B cell (primary cell): Measurements from ENCODE around the gene VSTM1. TPM values are rescaled to one million over a fixed set of nuclear protein-coding genes. Genes with fewer than 3 reads are reported as not detected.

Experiments
- ATAC-seq: fragments of 200-7000 bp; cut with Tn5 transposase; one replicate; pipeline ENCODE4 v1.10.0; 2021; ENCODE audit warnings: low read depth, mild to moderate bottlenecking, moderate number of reproducible peaks, moderate library complexity
- CTCF ChIA-PET: fragments of 350-600 bp; sonication (Branson Sonifier 250); formaldehyde crosslinking; loops from one replicate; lab custom pipeline; 2021; ENCODE audit warnings: antibody characterized with exemption, inconsistent platforms; lab: Charles Lee
- POLR2A ChIA-PET: fragments of 350-600 bp; sonication (Branson Sonifier 250); formaldehyde crosslinking; loops from one replicate; lab custom pipeline; 2021; ENCODE audit warnings: antibody characterized with exemption; lab: Charles Lee
- DNase-seq: peaks from one replicate; pipeline ENCODE4 v3.0.0; 2013
- H2AFZ ChIP-seq: 2 replicates; pipeline ENCODE4 v1.6.1; 2012; ENCODE audit warnings: mild to moderate bottlenecking, low read depth, low read length; ENCODE audit not compliant: insufficient read depth, poor library complexity, severe bottlenecking
- H3K27ac ChIP-seq, 2 donors: 1 replicate in 1 of 2; 2 replicates in 1 of 2; pipeline ENCODE4 v1.5.1; 2012 to 2013; ENCODE audit warnings: low read length in 2 of 2, mild to moderate bottlenecking in 2 of 2, moderate library complexity in 1 of 2
- H3K27me3 ChIP-seq, 4 experiments: fragments of 200-600 bp in 1 of 4; sonication (generic) in 1 of 4; replicated peaks in 1 of 4; 1 replicate in 2 of 4; 2 replicates in 2 of 4; pipeline versions ENCODE4 v1.6.1 to v1.7.0; 2013 to 2016; ENCODE audit warnings: low read length in 3 of 4, mild to moderate bottlenecking in 2 of 4, mixed read lengths in 1 of 4, moderate library complexity in 1 of 4; ENCODE audit not compliant: insufficient read depth in 4 of 4, control insufficient read depth in 3 of 4; ENCODE audit errors: control extremely low read depth in 1 of 4
- H3K36me3 ChIP-seq, 2 experiments: replicated peaks in 1 of 2; 1 replicate in 1 of 2; 2 replicates in 1 of 2; pipeline versions ENCODE4 v1.6.1 to v1.7.1; 2013; ENCODE audit warnings: low read length in 1 of 2; ENCODE audit not compliant: insufficient read depth in 2 of 2, control insufficient read depth in 1 of 2; ENCODE audit errors: control extremely low read depth in 1 of 2, extremely low read depth in 1 of 2
- H3K4me1 ChIP-seq, 2 donors: fragments of 200-600 bp in 1 of 2; sonication (generic) in 1 of 2; 1 replicate in 1 of 2; 2 replicates in 1 of 2; pipeline versions ENCODE4 v1.5.1 to v1.6.1; 2013 to 2017; ENCODE audit warnings: low read length in 2 of 2; ENCODE audit not compliant: control insufficient read depth in 2 of 2, insufficient read depth in 2 of 2
- H3K4me2 ChIP-seq: replicated peaks from 2 replicates; pipeline ENCODE3; 2012; ENCODE audit warnings: mild to moderate bottlenecking, low read depth, low read length; ENCODE audit not compliant: poor library complexity, severe bottlenecking
- H3K4me3 ChIP-seq, 5 experiments: fragments of 200-600 bp in 1 of 5; sonication (generic) in 1 of 5; 1 replicate in 3 of 5; 2 replicates in 2 of 5; pipeline versions ENCODE4 v1.5.1 to v1.7.0; 2011 to 2016; ENCODE audit warnings: low read length in 4 of 5, mild to moderate bottlenecking in 4 of 5, low read depth in 2 of 5, control low read depth in 1 of 5, moderate library complexity in 1 of 5; ENCODE audit not compliant: insufficient read depth in 1 of 5; ENCODE audit errors: control extremely low read depth in 1 of 5, extremely low read depth in 1 of 5
- H3K79me2 ChIP-seq: fragments of 200-600 bp; sonication (generic); one replicate; pipeline ENCODE4 v1.6.0; 2016; ENCODE audit warnings: low read length; ENCODE audit not compliant: control insufficient read depth, insufficient read depth
- H3K9ac ChIP-seq: fragments of 200-600 bp; sonication (generic); 2 replicates; pipeline ENCODE4 v1.6.1; 2017; ENCODE audit warnings: mild to moderate bottlenecking, low read length, moderate library complexity
- H3K9me3 ChIP-seq, 3 donors: one replicate each; pipeline versions ENCODE4 v1.6.1 to v1.7.1; 2013; ENCODE audit warnings: low read length in 2 of 3; ENCODE audit not compliant: control insufficient read depth in 2 of 3, insufficient read depth in 1 of 3; ENCODE audit errors: control extremely low read depth in 1 of 3
- H4K20me1 ChIP-seq: 2 replicates; pipeline ENCODE4 v1.6.0; 2012; ENCODE audit warnings: mild to moderate bottlenecking, low read length; ENCODE audit not compliant: insufficient read depth, control insufficient read depth, poor library complexity, severe bottlenecking
- H3K27ac Mint-ChIP-seq: one replicate; pipeline ENCODE4 v1.8.0; 2021; ENCODE audit warnings: mixed read lengths
- H3K27me3 Mint-ChIP-seq: one replicate; pipeline ENCODE4 v1.8.0; 2021; ENCODE audit warnings: mixed read lengths
- H3K4me1 Mint-ChIP-seq: one replicate; pipeline ENCODE4 v1.8.0; 2021; ENCODE audit warnings: mixed read lengths
- H3K4me3 Mint-ChIP-seq: one replicate; pipeline ENCODE4 v1.8.0; 2021; ENCODE audit warnings: mixed read lengths
- H3K9me3 Mint-ChIP-seq: one replicate; pipeline ENCODE4 v1.8.0; 2022; ENCODE audit warnings: mixed read lengths; ENCODE audit not compliant: insufficient read depth
- EZH2 ChIP-seq: IDR thresholded peaks from 2 replicates; pipeline ENCODE4 v1.6.1; 2012; ENCODE audit warnings: borderline replicate concordance, low read depth, mild to moderate bottlenecking, moderate library complexity, low read length; ENCODE audit not compliant: insufficient read depth, poor library complexity, severe bottlenecking
- WGBS: methylation state at CpG from one replicate; pipeline ENCODE4 v1.1.5; 2013; ENCODE audit warnings: missing lambda C conversion rate; ENCODE audit not compliant: insufficient coverage; 5-methylcytosine and 5-hydroxymethylcytosine counted together
- intact Hi-C: fragments of 100-400 bp; cut with micrococcal nuclease; formaldehyde crosslinking; loops from one replicate; pipeline ENCODE4 v1.10.0; 2022
- polyA plus RNA-seq: library from polyadenylated mRNA; depleted of rRNA; stranded (reverse); fragments of >200 nt; gene quantifications from 2 replicates; pipeline ENCODE4 v1.2.3, GENCODE V29; 2012
- total RNA-seq, 2 donors: library from RNA; stranded (reverse); fragments of 120-200 nt in 1 of 2; gene quantifications; 1 replicate in 1 of 2; 2 replicates in 1 of 2; pipeline versions ENCODE4 v1.2.3 to v1.2.4, GENCODE V29; 2013 to 2022
- TF ChIP-seq, protein P1 (sequence below): fragments of 200-600 bp; IDR thresholded peaks from one replicate; pipeline ENCODE4 v1.8.0; 2022; ENCODE audit warnings: antibody characterized with exemption, mild to moderate bottlenecking

Gene VSTM1
- total and polyA plus RNA-seq, 2 donors (not counting 1 experiment from before 2014, with no cell fraction given) = 0.82 TPM; not detected in 1

- ChIA-PET CTCF (interaction anchor here (1.0 to 1.2 kb wide), 3 partner anchors 8 to 13 kb away, joined by 3 read pairs; no protein-coding TSS in a partner anchor), POLR2A (no interaction called here)
- no peak overlapping the region for H2AFZ ChIP-seq
- H3K9me3 ChIP-seq = peaks cover 0 to 10% (median 0%) of the 10 kb centered on the region in 3 donors
- no peak overlapping the region for H3K27ac Mint-ChIP-seq
- intact Hi-C loops = no loop called here
- H4K20me1 ChIP-seq = no peaks in the 10 kb centered on the region
- H3K4me2 ChIP-seq = no peak overlapping the region
- H3K4me3 ChIP-seq = no peak overlapping the region
- WGBS = 88% methylated on average over 3 of the region's 4 CpGs
- H3K27ac ChIP-seq = no peak overlapping the region
- peaks cover 0 to 6% (median 0%) of the 10 kb centered on the region in 4 experiments for H3K27me3 ChIP-seq
- H3K4me1 Mint-ChIP-seq = no peaks in the 10 kb centered on the region
- DNase-seq (no peak), ATAC-seq (no peak)
- H3K36me3 ChIP-seq = no peaks in the 10 kb centered on the region
- H3K27me3 Mint-ChIP-seq = peaks cover 17% of the 10 kb centered on the region
- TF ChIP-seq, protein P1, sequence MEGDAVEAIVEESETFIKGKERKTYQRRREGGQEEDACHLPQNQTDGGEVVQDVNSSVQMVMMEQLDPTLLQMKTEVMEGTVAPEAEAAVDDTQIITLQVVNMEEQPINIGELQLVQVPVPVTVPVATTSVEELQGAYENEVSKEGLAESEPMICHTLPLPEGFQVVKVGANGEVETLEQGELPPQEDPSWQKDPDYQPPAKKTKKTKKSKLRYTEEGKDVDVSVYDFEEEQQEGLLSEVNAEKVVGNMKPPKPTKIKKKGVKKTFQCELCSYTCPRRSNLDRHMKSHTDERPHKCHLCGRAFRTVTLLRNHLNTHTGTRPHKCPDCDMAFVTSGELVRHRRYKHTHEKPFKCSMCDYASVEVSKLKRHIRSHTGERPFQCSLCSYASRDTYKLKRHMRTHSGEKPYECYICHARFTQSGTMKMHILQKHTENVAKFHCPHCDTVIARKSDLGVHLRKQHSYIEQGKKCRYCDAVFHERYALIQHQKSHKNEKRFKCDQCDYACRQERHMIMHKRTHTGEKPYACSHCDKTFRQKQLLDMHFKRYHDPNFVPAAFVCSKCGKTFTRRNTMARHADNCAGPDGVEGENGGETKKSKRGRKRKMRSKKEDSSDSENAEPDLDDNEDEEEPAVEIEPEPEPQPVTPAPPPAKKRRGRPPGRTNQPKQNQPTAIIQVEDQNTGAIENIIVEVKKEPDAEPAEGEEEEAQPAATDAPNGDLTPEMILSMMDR = no peak
- TF ChIP-seq EZH2 = no peak
- no peak overlapping the region for H3K4me3 Mint-ChIP-seq
- no peaks in the 10 kb centered on the region for H3K9me3 Mint-ChIP-seq
- no peak overlapping the region for H3K9ac ChIP-seq
- H3K4me1 ChIP-seq = no peaks in the 10 kb centered on the region
- H3K79me2 ChIP-seq = no peaks in the 10 kb centered on the region
Observed at GRCh38 chr19:54035215-54036178, 28.2 kb downstream of the VSTM1 start.
